DOHH2 (cell line): ENCODE measurements around the gene ATP8B2.

Source experiments
- CTCF ChIP-seq: fragments of 200-600 bp; sonication (generic); IDR thresholded peaks from one replicate; pipeline ENCODE4 v1.5.1; 2014; ENCODE audit warnings: antibody characterized with exemption, mild to moderate bottlenecking, low read depth, low read length; ENCODE audit not compliant: poor library complexity, severe bottlenecking
- EZH2phosphoT487 ChIP-seq: fragments of 200-600 bp; sonication (generic); IDR thresholded peaks from 2 replicates; pipeline ENCODE4 v1.6.1; 2017; ENCODE audit warnings: borderline replicate concordance, mild to moderate bottlenecking, antibody characterized with exemption, low read length, moderate library complexity, mixed read lengths

- TF ChIP-seq CTCF (no peak), EZH2phosphoT487 (no peak)
Measured at GRCh38 chr1:154391086-154391770, 65.9 kb downstream of the ATP8B2 start.
